Endodermal cell (in vitro differentiated cells): Measurements from ENCODE around the gene HK3. TPM values are rescaled to one million over a fixed set of nuclear protein-coding genes. Genes with fewer than 3 reads are reported as not detected.

Source experiments
- DNase-seq: peaks from one replicate; pipeline ENCODE4 v3.0.0-alpha.2; 2017
- H3K27ac ChIP-seq: 2 replicates; pipeline ENCODE4 v1.5.1; 2013; ENCODE audit warnings: mild to moderate bottlenecking, low read depth, low read length, moderate library complexity
- H3K27me3 ChIP-seq: 2 replicates; pipeline ENCODE4 v1.6.1; 2013; ENCODE audit warnings: mild to moderate bottlenecking, low read length, moderate library complexity; ENCODE audit not compliant: insufficient read depth, control insufficient read depth, poor library complexity, severe bottlenecking
- H3K36me3 ChIP-seq: 2 replicates; pipeline ENCODE4 v1.7.0; 2013; ENCODE audit warnings: mild to moderate bottlenecking, low read length, moderate library complexity; ENCODE audit not compliant: control insufficient read depth, insufficient read depth
- H3K4me1 ChIP-seq: one replicate; pipeline ENCODE4 v1.7.0; 2013; ENCODE audit warnings: low read length; ENCODE audit not compliant: control insufficient read depth, insufficient read depth
- H3K4me3 ChIP-seq: 2 replicates; pipeline ENCODE4 v1.5.1; 2013; ENCODE audit warnings: mild to moderate bottlenecking, low read length, moderate library complexity
- H3K9ac ChIP-seq: 2 replicates; pipeline ENCODE4 v1.6.1; 2013; ENCODE audit warnings: mild to moderate bottlenecking, low read length, moderate library complexity; ENCODE audit not compliant: poor library complexity, severe bottlenecking; ENCODE audit errors: extremely low read depth
- H3K9me3 ChIP-seq: 2 replicates; pipeline ENCODE4 v1.6.1; 2013; ENCODE audit warnings: mild to moderate bottlenecking, low read length, moderate library complexity; ENCODE audit not compliant: control insufficient read depth
- H3K27ac Mint-ChIP-seq: 2 replicates; pipeline ENCODE4 v1.8.0; 2020; ENCODE audit warnings: mixed read lengths
- H3K27me3 Mint-ChIP-seq: 2 replicates; pipeline ENCODE4 v1.8.0; 2021; ENCODE audit warnings: mild to moderate bottlenecking, mixed read lengths; ENCODE audit not compliant: insufficient read depth
- H3K36me3 Mint-ChIP-seq: 2 replicates; pipeline ENCODE4 v1.8.0; 2020; ENCODE audit warnings: low read depth, mixed read lengths
- H3K4me1 Mint-ChIP-seq: 2 replicates; pipeline ENCODE4 v1.8.0; 2020; ENCODE audit warnings: mixed read lengths
- H3K4me3 Mint-ChIP-seq: 2 replicates; pipeline ENCODE4 v1.8.0; 2020; ENCODE audit warnings: mild to moderate bottlenecking, moderate library complexity, mixed read lengths
- H3K9me3 Mint-ChIP-seq: 2 replicates; pipeline ENCODE4 v1.8.0; 2020; ENCODE audit warnings: mild to moderate bottlenecking, mixed read lengths
- CTCF ChIP-seq: fragments of 200-600 bp; sonication (generic); conservative IDR thresholded peaks from 2 replicates; pipeline ENCODE4 v1.5.0; 2021; ENCODE audit warnings: antibody characterized with exemption, mild to moderate bottlenecking
- WGBS, 2 experiments: methylation state at CpG; one replicate each; pipeline versions ENCODE4 v1.1.5 to v1.1.7; 2013; ENCODE audit warnings: missing lambda C conversion rate in 2 of 2, mixed read lengths in 1 of 2; ENCODE audit not compliant: insufficient coverage in 1 of 2, insufficient read length in 1 of 2; 5-methylcytosine and 5-hydroxymethylcytosine counted together
- total RNA-seq, 2 donors: library from RNA; stranded (reverse); fragmentation: NEBNext Ultra II Directional in 1 of 2; extraction: Animal tissue kit (Norgen Biotek cat#: 25700) in 1 of 2; gene quantifications; 2 replicates in 1 of 2; 3 replicates in 1 of 2; pipeline ENCODE4 v1.2.1, GENCODE V29; 2021

Gene HK3
- total RNA-seq, 2 donors from 2014 or later: 0.55 TPM; not detected in 1

DNA sequence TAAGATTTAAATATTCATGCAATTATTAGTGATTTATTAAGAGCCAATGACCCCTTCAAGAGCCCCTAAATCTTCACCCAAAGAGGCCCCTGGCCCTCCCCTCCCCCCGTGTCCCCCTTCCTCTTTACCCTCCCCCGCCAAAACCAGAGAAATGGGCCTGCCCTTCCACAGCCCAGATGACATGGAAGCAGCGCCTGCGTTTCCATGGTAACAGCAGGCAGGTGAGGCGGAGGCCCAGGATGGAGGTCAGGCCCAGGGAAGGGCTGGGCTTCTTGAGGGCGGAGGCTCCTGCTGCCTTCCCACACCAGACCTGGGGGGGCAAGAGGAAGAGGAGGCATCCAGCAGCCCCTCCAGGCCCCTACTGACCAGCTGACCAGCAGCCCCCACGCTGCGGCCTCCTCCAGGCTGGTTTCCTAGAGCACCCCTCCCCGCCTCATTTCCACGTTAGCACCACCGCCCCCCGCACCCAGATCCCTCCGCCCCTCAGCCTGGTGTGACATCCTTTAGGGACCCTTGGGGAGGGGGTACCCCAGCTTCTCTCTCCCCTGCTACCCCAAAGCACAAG lies 51.3 kb downstream of the HK3 start:
- no peak overlapping the region for H3K9ac ChIP-seq
- H3K4me1 Mint-ChIP-seq: peaks cover 2% of the 10 kb centered on the region
- H3K4me3 ChIP-seq: no peak overlapping the region
- H3K9me3 ChIP-seq: no peaks in the 10 kb centered on the region
- no peak for DNase-seq
- H3K27me3 Mint-ChIP-seq: no peaks in the 10 kb centered on the region
- H3K4me1 ChIP-seq: no peaks in the 10 kb centered on the region
- H3K36me3 ChIP-seq: no peaks in the 10 kb centered on the region
- no peak overlapping the region for H3K27ac ChIP-seq
- no peaks in the 10 kb centered on the region for H3K9me3 Mint-ChIP-seq
- no peak overlapping the region for H3K27ac Mint-ChIP-seq
- no peaks in the 10 kb centered on the region for H3K27me3 ChIP-seq
- no peaks in the 10 kb centered on the region for H3K36me3 Mint-ChIP-seq
- 93 to 100% methylated on average over 1 to 12 of the region's 13 CpGs for WGBS, 2 experiments
- TF ChIP-seq CTCF: no peak
- no peak overlapping the region for H3K4me3 Mint-ChIP-seq

DNA sequence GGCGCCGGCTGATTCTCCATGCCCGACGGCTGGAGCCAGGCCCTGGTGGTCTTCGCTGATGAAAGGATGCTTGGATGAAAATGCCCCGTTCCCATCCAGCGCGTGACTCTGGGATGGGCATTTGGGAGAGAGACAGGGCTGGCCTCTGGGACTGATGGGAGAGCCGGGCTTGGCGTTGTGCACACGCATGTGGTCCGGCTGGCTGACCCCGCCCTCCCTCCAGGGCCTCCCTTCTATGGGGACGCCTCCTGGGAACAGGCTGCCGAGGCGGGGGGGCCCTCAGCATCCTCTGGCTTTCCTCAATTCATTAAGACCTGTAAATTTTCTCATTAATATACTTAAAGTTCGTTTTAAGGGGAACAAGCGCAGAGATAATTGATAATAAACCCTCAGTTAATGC lies 52.0 kb downstream of the HK3 start:
- DNase-seq: no peak
- no peaks in the 10 kb centered on the region for H3K27me3 Mint-ChIP-seq
- no peaks in the 10 kb centered on the region for H3K4me1 ChIP-seq
- TF ChIP-seq CTCF: no peak
- H3K4me1 Mint-ChIP-seq: peaks cover 2% of the 10 kb centered on the region
- H3K27ac ChIP-seq: no peak overlapping the region
- H3K4me3 Mint-ChIP-seq: no peak overlapping the region
- no peak overlapping the region for H3K27ac Mint-ChIP-seq
- H3K9me3 ChIP-seq: no peaks in the 10 kb centered on the region
- WGBS, 2 experiments: 90 to 95% methylated on average over 8 to 18 of the region's 18 CpGs
- no peaks in the 10 kb centered on the region for H3K36me3 Mint-ChIP-seq
- no peaks in the 10 kb centered on the region for H3K9me3 Mint-ChIP-seq
- H3K36me3 ChIP-seq: no peaks in the 10 kb centered on the region
- no peak overlapping the region for H3K4me3 ChIP-seq
- no peak overlapping the region for H3K9ac ChIP-seq
- no peaks in the 10 kb centered on the region for H3K27me3 ChIP-seq

GRCh38 chr5:176846335-176847140 lies 52.6 kb downstream of the HK3 start:
- peaks cover 2% of the 10 kb centered on the region for H3K27me3 Mint-ChIP-seq
- no peaks in the 10 kb centered on the region for H3K36me3 Mint-ChIP-seq
- H3K4me1 ChIP-seq: no peaks in the 10 kb centered on the region
- DNase-seq: no peak
- H3K27ac Mint-ChIP-seq: no peak overlapping the region
- H3K4me3 ChIP-seq: no peak overlapping the region
- no peaks in the 10 kb centered on the region for H3K36me3 ChIP-seq
- H3K4me1 Mint-ChIP-seq: peaks cover 2% of the 10 kb centered on the region
- H3K4me3 Mint-ChIP-seq: no peak overlapping the region
- no peaks in the 10 kb centered on the region for H3K9me3 Mint-ChIP-seq
- TF ChIP-seq CTCF: no peak
- 82 to 86% methylated on average over 14 to 24 of the region's 24 CpGs for WGBS, 2 experiments
- no peaks in the 10 kb centered on the region for H3K9me3 ChIP-seq
- H3K27me3 ChIP-seq: no peaks in the 10 kb centered on the region
- no peak overlapping the region for H3K27ac ChIP-seq
- H3K9ac ChIP-seq: no peak overlapping the region
